Ascending aorta (tissue), 2 donors: ENCODE measurements around the gene RBM4. TPM values are rescaled to one million over a fixed set of nuclear protein-coding genes. Genes with fewer than 3 reads are reported as not detected.

Experiments
- DNase-seq, 2 donors: peaks; one replicate each; pipeline ENCODE4 v3.0.0-alpha.2; 2019; ENCODE audit warnings: low spot score in 2 of 2
- H3K27ac ChIP-seq, 2 donors: fragments of 200-600 bp; sonication (generic); one replicate each; pipeline ENCODE4 v1.5.1; 2016 to 2017; ENCODE audit warnings: mild to moderate bottlenecking in 1 of 2
- H3K27me3 ChIP-seq: fragments of 200-600 bp; sonication (generic); one replicate; pipeline ENCODE4 v1.5.1; 2017
- H3K36me3 ChIP-seq, 2 donors: fragments of 200-600 bp; sonication (generic); one replicate each; pipeline ENCODE4 v1.5.1; 2016
- H3K4me1 ChIP-seq, 2 donors: fragments of 200-600 bp; sonication (generic); one replicate each; pipeline ENCODE4 v1.5.1; 2016 to 2017; ENCODE audit warnings: mild to moderate bottlenecking in 1 of 2
- H3K4me3 ChIP-seq, 2 donors: fragments of 200-600 bp; sonication (generic); one replicate each; pipeline ENCODE4 v1.5.1; 2016 to 2017; ENCODE audit warnings: mild to moderate bottlenecking in 1 of 2
- H3K9me3 ChIP-seq, 2 donors: fragments of 200-600 bp; sonication (generic); one replicate each; pipeline ENCODE4 v1.5.1; 2016
- intact Hi-C: fragments of 100-400 bp; cut with DNase I; formaldehyde crosslinking; loops from one replicate; pipeline ENCODE4 v1.15.1; 2023
- total RNA-seq: library from RNA; depleted of rRNA; stranded (reverse); fragments of >200 nt; gene quantifications from one replicate; pipeline ENCODE4 v1.1.0, GENCODE V29; 2016
- TF ChIP-seq, protein P1 (sequence below), 3 experiments: fragments of 200-600 bp in 2 of 3; fragments of 450-650 bp in 1 of 3; sonication (generic) in 2 of 3; IDR thresholded peaks; one replicate each; pipeline ENCODE4 v1.5.1; 2016 to 2019; ENCODE audit warnings: antibody characterized with exemption in 3 of 3, mild to moderate bottlenecking in 1 of 3, moderate library complexity in 1 of 3

RBM4 gene
- total RNA-seq, 1 donor from 2014 or later: 79.5 TPM

DNA sequence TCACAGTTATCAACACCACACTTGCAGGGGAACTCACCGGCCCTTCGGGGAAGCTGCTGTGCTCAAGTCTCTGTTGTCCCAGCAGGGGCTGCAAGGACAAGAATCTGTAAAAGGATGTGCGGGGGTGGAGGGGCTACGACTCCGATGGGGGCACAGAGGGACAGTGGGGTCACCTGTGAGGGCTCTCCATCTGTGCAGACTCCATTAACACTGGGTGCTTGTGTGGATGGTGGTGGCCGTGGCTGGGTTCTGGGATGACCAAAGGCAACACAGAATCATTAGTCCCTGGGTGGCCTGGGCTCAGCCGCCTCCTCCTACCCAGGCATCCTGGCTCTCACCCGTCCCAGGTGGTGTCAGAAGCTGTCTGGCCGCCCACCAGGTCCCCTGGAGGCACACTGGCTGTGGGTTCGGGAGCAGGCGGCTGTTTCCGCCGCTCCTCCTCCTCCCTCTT, 49.4 kb downstream of the RBM4 start:
- H3K4me3 ChIP-seq: no peak overlapping the region
- no peaks in the 10 kb centered on the region for H3K9me3 ChIP-seq
- no peak for DNase-seq
- no peaks in the 10 kb centered on the region for H3K27me3 ChIP-seq
- no peaks in the 10 kb centered on the region for H3K4me1 ChIP-seq
- no peaks in the 10 kb centered on the region for H3K36me3 ChIP-seq
- H3K27ac ChIP-seq: no peak overlapping the region
- TF ChIP-seq, protein P1, sequence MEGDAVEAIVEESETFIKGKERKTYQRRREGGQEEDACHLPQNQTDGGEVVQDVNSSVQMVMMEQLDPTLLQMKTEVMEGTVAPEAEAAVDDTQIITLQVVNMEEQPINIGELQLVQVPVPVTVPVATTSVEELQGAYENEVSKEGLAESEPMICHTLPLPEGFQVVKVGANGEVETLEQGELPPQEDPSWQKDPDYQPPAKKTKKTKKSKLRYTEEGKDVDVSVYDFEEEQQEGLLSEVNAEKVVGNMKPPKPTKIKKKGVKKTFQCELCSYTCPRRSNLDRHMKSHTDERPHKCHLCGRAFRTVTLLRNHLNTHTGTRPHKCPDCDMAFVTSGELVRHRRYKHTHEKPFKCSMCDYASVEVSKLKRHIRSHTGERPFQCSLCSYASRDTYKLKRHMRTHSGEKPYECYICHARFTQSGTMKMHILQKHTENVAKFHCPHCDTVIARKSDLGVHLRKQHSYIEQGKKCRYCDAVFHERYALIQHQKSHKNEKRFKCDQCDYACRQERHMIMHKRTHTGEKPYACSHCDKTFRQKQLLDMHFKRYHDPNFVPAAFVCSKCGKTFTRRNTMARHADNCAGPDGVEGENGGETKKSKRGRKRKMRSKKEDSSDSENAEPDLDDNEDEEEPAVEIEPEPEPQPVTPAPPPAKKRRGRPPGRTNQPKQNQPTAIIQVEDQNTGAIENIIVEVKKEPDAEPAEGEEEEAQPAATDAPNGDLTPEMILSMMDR (IDR thresholded peaks at IDR 0.05): no peak
- intact Hi-C loops: no loop called here

- Histone ChIP-seq H3K9me3 (no peaks in the 10 kb centered on the region), H3K36me3 (no peaks in the 10 kb centered on the region), H3K4me1 (no peaks in the 10 kb centered on the region), H3K4me3 (no peak overlapping the region), H3K27ac (no peak overlapping the region), H3K27me3 (no peaks in the 10 kb centered on the region)
- intact Hi-C loops: no loop called here
- DNase-seq: no peak
- TF ChIP-seq, protein P1 (IDR thresholded peaks at IDR 0.05): no peak
Observed at GRCh38 chr11:66688561-66689534, 50.3 kb downstream of the RBM4 start.

DNA sequence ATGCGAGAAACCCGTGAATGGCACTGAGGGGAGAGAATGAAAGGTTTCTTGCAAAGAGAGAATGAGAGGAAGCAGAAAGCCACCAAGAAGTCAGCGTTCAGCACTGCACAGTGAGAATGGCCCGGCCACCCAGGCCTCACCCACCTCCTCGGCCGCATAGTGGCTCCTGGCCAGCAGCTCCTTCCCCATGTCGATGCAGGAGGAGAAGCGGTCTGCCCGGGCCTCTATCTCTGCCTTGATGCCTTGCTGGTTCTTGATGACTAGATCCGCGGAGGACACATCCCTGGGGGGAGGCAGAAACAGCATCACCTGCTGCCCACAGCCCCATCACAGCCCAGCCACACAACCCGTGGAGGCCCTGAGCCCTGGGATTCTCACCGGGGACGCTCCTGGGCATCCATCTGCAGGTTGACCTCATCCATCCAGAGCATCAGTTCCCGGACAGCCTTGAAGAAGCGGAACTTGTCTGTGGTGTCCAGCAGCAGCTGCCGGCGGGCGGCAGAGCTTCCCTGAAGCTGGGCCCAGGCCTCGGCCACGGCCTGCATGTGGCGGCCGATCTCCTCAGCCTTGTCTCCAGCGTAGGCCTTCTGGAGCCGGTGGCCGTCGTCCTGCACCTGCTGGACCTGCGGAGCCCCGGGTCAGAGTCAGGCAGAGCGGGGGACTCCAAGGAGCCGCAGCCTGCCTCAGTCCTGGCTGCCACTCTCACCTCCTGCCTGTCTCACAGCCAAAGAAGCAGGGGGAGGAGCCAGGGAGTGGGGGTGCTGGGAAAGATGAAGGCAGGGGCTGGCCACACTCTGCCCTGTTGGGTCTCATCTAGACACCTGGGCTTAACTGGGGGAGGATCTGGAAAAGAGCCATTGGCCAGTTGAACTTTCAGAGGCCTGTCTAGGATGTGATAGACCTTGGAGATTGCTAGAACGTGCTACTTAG, 51.4 kb downstream of the RBM4 start:
- no peak for DNase-seq
- Histone ChIP-seq H3K4me1 (no peaks in the 10 kb centered on the region), H3K4me3 (no peak overlapping the region), H3K27me3 (no peaks in the 10 kb centered on the region), H3K9me3 (no peaks in the 10 kb centered on the region), H3K27ac (no peak overlapping the region), H3K36me3 (no peaks in the 10 kb centered on the region)
- intact Hi-C loops: no loop called here
- TF ChIP-seq, protein P1 (IDR thresholded peaks at IDR 0.05): no peak

DNA sequence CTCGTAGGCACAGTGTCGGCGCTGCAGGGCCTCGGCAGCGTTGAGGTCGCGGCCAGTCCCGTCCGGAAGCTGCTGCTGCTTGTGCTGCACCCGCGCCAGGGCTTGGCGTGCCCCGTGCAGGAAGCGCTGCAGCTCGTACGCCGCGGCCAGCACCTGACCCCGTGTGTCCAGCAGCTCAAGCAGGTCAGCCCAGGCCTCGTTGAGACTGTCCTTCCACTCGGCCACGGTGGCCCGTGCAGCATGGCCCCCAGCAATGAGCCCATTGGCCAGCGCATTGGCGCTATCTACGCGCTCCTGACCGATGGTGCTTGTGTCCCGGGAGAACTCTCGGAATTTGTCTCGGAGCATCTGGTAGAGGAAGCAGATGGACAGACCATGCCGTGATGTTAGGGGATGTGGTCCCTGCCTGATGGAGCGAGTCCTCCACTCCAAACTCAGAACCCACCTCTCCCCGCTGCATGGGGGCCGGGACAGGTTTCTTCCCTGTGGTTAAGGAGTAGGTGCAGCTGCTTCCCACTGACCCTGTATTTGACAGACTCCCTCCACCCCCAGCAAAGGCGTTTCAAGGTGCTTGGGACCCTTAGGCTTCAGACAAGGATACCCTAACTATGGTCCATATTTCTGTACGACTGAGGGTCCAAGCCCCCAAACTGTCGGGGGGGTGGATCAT, 52.9 kb downstream of the RBM4 start:
- TF ChIP-seq, protein P1 (IDR thresholded peaks at IDR 0.05): no peak
- intact Hi-C loops: no loop called here
- Histone ChIP-seq H3K36me3 (no peaks in the 10 kb centered on the region), H3K27ac (no peak overlapping the region), H3K9me3 (no peaks in the 10 kb centered on the region), H3K4me3 (no peak overlapping the region), H3K4me1 (no peaks in the 10 kb centered on the region), H3K27me3 (no peaks in the 10 kb centered on the region)
- no peak for DNase-seq

- Histone ChIP-seq H3K36me3 (no peaks in the 10 kb centered on the region), H3K27me3 (no peaks in the 10 kb centered on the region), H3K4me3 (no peak overlapping the region), H3K4me1 (no peaks in the 10 kb centered on the region), H3K9me3 (no peaks in the 10 kb centered on the region), H3K27ac (no peak overlapping the region)
- intact Hi-C loops: no loop called here
- TF ChIP-seq, protein P1 (IDR thresholded peaks at IDR 0.05): no peak
- DNase-seq: no peak
Observed at GRCh38 chr11:66692446-66692845, 53.9 kb downstream of the RBM4 start.
